Measurements from ENCODE around the gene TCL1B. TPM values are rescaled to one million over a fixed set of nuclear protein-coding genes. Genes with fewer than 3 reads are reported as not detected.

Gene TCL1B, protein sequence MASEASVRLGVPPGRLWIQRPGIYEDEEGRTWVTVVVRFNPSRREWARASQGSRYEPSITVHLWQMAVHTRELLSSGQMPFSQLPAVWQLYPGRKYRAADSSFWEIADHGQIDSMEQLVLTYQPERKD
- total RNA-seq (2014; rRNA removed; shearing (Covaris generic)) (not detected in 2 replicates), polyA plus RNA-seq (2016; fragmentation: Nextera tagmentation; extraction: Ambion mirVana) (not detected in 2 replicates)

- Histone ChIP-seq H3K27me3 (replicated peaks; ENCODE audit: insufficient read depth) (no peaks in the 10 kb centered on the region), H3K79me2 (ENCODE audit: insufficient read depth) (no peaks in the 10 kb centered on the region), H3K9ac (no peak within 1 kb of the TSS), H3K27ac (no peak within 1 kb of the TSS), H3K4me2 (ENCODE audit: unreplicated experiment) (no peak within 1 kb of the TSS), H3K4me3 (no peak within 1 kb of the TSS), H4K20me1 (ENCODE audit: insufficient read depth) (no peaks in the 10 kb centered on the region), H3K9me3 (ENCODE audit: low read depth) (no peaks in the 10 kb centered on the region), H3K4me1 (ENCODE audit: insufficient read depth) (no peaks in the 10 kb centered on the region), H3K36me3 (ENCODE audit: low read depth) (no peaks in the 10 kb centered on the region), H3K9me2 (ENCODE audit: insufficient read depth) (no peaks in the 10 kb centered on the region), H3F3A (ENCODE audit: insufficient read depth) (no peaks in the 10 kb centered on the region), H2AFZ (no peak within 1 kb of the TSS)
- no peak for DNase-seq
- 72 to 76% methylated on average over 30 to 38 of the region's 38 CpGs for WGBS, 2 experiments (ENCODE audit: low coverage in 1 of 2, low lambda C conversion rate in 2 of 2, missing lambda C conversion rate in 2 of 2)
- TF ChIP-seq EZH2 (IDR thresholded peaks at IDR 0.05; ENCODE audit: insufficient read depth, poor library complexity, severe bottlenecking) (no peak), EZH2phosphoT487 (IDR thresholded peaks at IDR 0.05; ENCODE audit: insufficient read depth, low read depth) (no peak)
- in situ Hi-C loops (cut with MboI): no loop called here
Measured at GRCh38 chr14:95685978-95686922, at the start of gene TCL1B. Gene TCL1B (plus strand): TSS chr14:95686426. CDS start chr14:95686468, 42 bp downstream.

DNA sequence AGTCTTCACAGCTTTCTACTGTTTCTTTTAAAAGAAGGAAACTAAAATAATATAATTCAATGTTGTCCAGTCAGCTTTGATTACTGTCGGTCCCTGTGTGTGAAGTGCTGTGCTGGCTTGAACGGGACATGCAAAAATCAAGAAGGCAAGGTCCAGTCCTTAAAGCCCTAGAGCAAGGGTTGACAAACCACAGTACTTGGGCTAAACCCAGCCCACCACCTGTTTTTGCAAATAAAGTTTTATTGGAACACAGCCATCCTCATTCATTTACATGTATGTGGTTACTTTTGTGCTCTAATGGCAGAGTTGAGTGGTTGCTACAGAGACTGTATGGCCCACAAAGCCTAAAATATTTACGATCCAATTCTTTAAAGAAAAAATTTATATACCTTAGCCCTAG, 41.2 kb upstream of the TCL1B start:
- Histone ChIP-seq H3K27me3 (replicated peaks; ENCODE audit: insufficient read depth) (no peaks in the 10 kb centered on the region), H3K27ac (no peak overlapping the region), H3F3A (ENCODE audit: insufficient read depth) (no peaks in the 10 kb centered on the region), H3K79me2 (ENCODE audit: insufficient read depth) (no peaks in the 10 kb centered on the region), H4K20me1 (ENCODE audit: insufficient read depth) (no peaks in the 10 kb centered on the region), H3K9me2 (ENCODE audit: insufficient read depth) (no peaks in the 10 kb centered on the region), H3K4me1 (ENCODE audit: insufficient read depth) (no peaks in the 10 kb centered on the region), H3K9ac (no peak overlapping the region), H3K36me3 (ENCODE audit: low read depth) (no peaks in the 10 kb centered on the region), H3K4me3 (no peak overlapping the region), H2AFZ (no peak overlapping the region), H3K4me2 (ENCODE audit: unreplicated experiment) (no peak overlapping the region), H3K9me3 (ENCODE audit: low read depth) (no peaks in the 10 kb centered on the region)
- TF ChIP-seq EZH2phosphoT487 (IDR thresholded peaks at IDR 0.05; ENCODE audit: insufficient read depth, low read depth) (no peak), EZH2 (IDR thresholded peaks at IDR 0.05; ENCODE audit: insufficient read depth, poor library complexity, severe bottlenecking) (no peak)
- in situ Hi-C loops (cut with MboI): no loop called here
- 46 to 50% methylated on average over 3 of the region's 3 CpGs for WGBS, 2 experiments (ENCODE audit: low coverage in 1 of 2, low lambda C conversion rate in 2 of 2, missing lambda C conversion rate in 2 of 2)
- no peak for DNase-seq

DNA sequence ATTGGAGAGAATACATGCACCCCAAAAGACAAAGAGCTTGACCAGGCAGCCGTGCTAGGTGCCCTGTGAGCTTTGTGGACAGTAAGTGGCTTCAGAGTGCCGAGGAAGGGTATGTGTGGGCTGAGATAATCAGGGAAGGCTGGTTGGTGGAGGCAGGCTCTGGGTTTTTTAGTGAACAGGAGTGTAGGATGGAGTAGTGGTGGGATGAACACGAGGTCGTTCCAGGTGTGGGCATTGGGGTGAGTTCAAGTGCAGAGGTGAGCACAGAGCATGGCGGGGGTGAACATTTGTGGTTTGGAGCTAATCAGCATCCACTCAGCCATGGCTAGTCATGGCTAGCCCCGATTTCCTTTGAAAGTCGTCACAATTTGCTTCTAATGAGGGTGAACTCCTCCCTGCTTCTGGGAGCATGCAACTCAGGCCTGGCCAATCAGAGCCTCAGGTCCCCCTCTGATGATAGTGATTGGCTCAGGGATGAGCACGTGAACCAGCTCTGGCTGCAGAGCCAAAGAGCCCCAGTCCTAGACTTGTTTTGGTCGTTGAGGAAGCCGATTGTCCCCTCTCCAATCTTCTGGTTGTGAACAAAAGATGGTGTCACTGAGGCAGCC, 40.7 kb upstream of the TCL1B start:
- Histone ChIP-seq H3K79me2 (ENCODE audit: insufficient read depth) (no peaks in the 10 kb centered on the region), H4K20me1 (ENCODE audit: insufficient read depth) (no peaks in the 10 kb centered on the region), H3K9me3 (ENCODE audit: low read depth) (no peaks in the 10 kb centered on the region), H3K4me3 (no peak overlapping the region), H3K27me3 (replicated peaks; ENCODE audit: insufficient read depth) (no peaks in the 10 kb centered on the region), H3F3A (ENCODE audit: insufficient read depth) (no peaks in the 10 kb centered on the region), H2AFZ (no peak overlapping the region), H3K36me3 (ENCODE audit: low read depth) (no peaks in the 10 kb centered on the region), H3K9ac (no peak overlapping the region), H3K4me2 (ENCODE audit: unreplicated experiment) (no peak overlapping the region), H3K27ac (no peak overlapping the region), H3K4me1 (ENCODE audit: insufficient read depth) (no peaks in the 10 kb centered on the region), H3K9me2 (ENCODE audit: insufficient read depth) (no peaks in the 10 kb centered on the region)
- TF ChIP-seq EZH2phosphoT487 (IDR thresholded peaks at IDR 0.05; ENCODE audit: insufficient read depth, low read depth) (no peak), EZH2 (IDR thresholded peaks at IDR 0.05; ENCODE audit: insufficient read depth, poor library complexity, severe bottlenecking) (no peak)
- 25 to 26% methylated on average over 10 of the region's 10 CpGs for WGBS, 2 experiments (ENCODE audit: low coverage in 1 of 2, low lambda C conversion rate in 2 of 2, missing lambda C conversion rate in 2 of 2)
- in situ Hi-C loops (cut with MboI): no loop called here
- DNase-seq: no peak

- DNase-seq: no peak
- no peak overlapping the region for H3K4me2 ChIP-seq (ENCODE audit: unreplicated experiment)
- H2AFZ ChIP-seq: no peak overlapping the region
- no peaks in the 10 kb centered on the region for H4K20me1 ChIP-seq (ENCODE audit: insufficient read depth)
- no peaks in the 10 kb centered on the region for H3K36me3 ChIP-seq (ENCODE audit: low read depth)
- no peak overlapping the region for H3K4me3 ChIP-seq
- no peak overlapping the region for H3K9ac ChIP-seq
- H3K27ac ChIP-seq: no peak overlapping the region
- no peaks in the 10 kb centered on the region for H3K4me1 ChIP-seq (ENCODE audit: insufficient read depth)
- no peaks in the 10 kb centered on the region for H3F3A ChIP-seq (ENCODE audit: insufficient read depth)
- H3K9me3 ChIP-seq (ENCODE audit: low read depth): no peaks in the 10 kb centered on the region
- peaks cover 10% of the 10 kb centered on the region; the same call in 1 of the 2 replicates for H3K27me3 ChIP-seq (replicated peaks; ENCODE audit: insufficient read depth)
- WGBS, 2 experiments (ENCODE audit: low coverage in 1 of 2, low lambda C conversion rate in 2 of 2, missing lambda C conversion rate in 2 of 2): 3 to 9% methylated on average over 3 of the region's 3 CpGs
- TF ChIP-seq EZH2 (IDR thresholded peaks at IDR 0.05; ENCODE audit: insufficient read depth, poor library complexity, severe bottlenecking) (no peak), EZH2phosphoT487 (IDR thresholded peaks at IDR 0.05; ENCODE audit: insufficient read depth, low read depth) (no peak)
- H3K79me2 ChIP-seq (ENCODE audit: insufficient read depth): no peaks in the 10 kb centered on the region
- H3K9me2 ChIP-seq (ENCODE audit: insufficient read depth): no peaks in the 10 kb centered on the region
- in situ Hi-C loops (cut with MboI): no loop called here
Measured at GRCh38 chr14:95647926-95648325, 38.3 kb upstream of the TCL1B start.
